ENCODE data around the gene RPL38.

DNA sequence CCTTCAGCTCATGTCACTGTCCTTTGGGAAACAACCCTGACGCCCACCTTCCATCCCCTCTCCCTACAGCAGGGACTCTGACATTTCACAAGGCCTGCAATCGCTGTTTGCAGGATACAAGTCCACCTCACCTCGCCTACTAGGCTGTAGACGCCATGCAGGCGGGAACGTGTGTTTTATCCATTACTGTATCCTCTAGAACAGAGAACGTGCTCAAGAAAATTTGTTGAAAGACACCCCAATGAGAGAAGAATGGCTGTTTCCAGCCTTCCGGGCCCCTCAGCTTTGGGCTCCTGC, 8.4 kb downstream of the RPL38 start:
- TF ChIP-seq CREB5 (CRISPR knock-in tag; IDR thresholded peaks at IDR 0.05; ENCODE audit: low read depth) (no peak), PATZ1 (CRISPR knock-in tag; IDR thresholded peaks at IDR 0.05; ENCODE audit: borderline replicate concordance) (no peak), RARB (CRISPR knock-in tag; IDR thresholded peaks at IDR 0.05) (no peak), ZFP3 (CRISPR knock-in tag; IDR thresholded peaks at IDR 0.05) (no peak), SNAI2 (CRISPR knock-in tag; IDR thresholded peaks at IDR 0.05) (no peak), ARNTL (CRISPR knock-in tag; IDR thresholded peaks at IDR 0.05; ENCODE audit: borderline replicate concordance, low read depth) (no peak), POU6F1 (CRISPR knock-in tag; IDR thresholded peaks at IDR 0.05; ENCODE audit: borderline replicate concordance, low read depth) (no peak), TOX (CRISPR knock-in tag; IDR thresholded peaks at IDR 0.05; ENCODE audit: borderline replicate concordance) (no peak), PPARA (CRISPR knock-in tag; IDR thresholded peaks at IDR 0.05; ENCODE audit: borderline replicate concordance) (no peak)

Data from SK-N-SH treated with all-trans-retinoic acid at 6 μM for 48 hours (cell line).